HG02678 (cell line): ENCODE data around the gene MMD.
A peak's percentile ranks its signal among the peaks of the same experiment; 100 is the strongest.
"Not testable (repeated sequence)": the region's sequence is repeated elsewhere in the genome, so short reads cannot be mapped to it uniquely, and the experiment has no call there.

ENCODE experiments used
- ATAC-seq: cut with Tn5 transposase; IDR thresholded peaks from one replicate; pipeline ENCODE4 v1.9.1; 2021; ENCODE audit warnings: mild to moderate bottlenecking, moderate library complexity; ENCODE audit not compliant: unreplicated experiment

The MMD gene

DNA sequence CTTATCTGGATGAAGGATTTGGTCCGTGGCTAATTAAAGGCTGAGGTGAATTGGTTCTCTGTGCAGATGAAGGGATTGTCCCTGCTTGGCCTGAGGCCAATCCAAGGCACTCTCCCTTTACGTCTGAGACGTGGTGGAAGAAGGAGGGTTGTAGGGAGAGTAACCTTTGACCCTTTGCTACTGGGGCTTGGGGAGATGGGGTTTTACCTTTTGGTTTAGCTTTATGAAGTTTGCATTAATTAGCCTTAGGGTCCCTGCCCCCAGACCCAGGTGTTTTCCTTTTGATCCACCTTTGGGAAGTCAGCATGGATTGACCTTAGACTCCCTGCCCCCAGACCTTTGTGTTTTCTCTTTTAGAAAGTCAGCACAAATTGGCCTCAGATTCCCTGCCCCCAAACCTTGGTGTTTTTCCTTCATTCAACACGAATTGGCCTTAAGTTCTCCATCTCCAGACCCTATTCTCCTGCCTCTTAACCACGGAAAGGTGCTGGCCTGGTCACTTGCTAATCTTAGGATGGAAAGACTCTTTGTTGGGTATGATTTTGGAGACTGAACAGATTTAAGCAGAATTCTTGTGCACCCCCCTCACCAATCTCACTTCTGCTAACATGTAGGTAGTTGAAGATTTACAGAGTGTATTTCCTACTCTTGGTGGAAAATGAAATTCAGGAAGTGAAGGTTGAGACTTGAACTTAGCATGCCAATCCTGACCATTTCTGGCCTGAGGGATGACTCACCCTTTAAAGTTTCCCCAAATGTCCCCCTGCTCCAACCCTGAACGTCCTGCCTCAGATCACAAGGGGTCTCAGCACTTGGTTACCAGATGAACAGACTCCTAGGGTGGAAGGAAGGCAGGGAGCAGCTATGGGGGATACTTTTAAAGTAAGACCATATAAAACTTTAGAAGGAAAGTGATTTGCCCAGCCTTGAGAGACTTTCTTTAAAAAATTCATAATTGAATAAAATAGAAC is 23.1 kb upstream of the MMD start:
- ATAC-seq: peak; percentile 66

DNA sequence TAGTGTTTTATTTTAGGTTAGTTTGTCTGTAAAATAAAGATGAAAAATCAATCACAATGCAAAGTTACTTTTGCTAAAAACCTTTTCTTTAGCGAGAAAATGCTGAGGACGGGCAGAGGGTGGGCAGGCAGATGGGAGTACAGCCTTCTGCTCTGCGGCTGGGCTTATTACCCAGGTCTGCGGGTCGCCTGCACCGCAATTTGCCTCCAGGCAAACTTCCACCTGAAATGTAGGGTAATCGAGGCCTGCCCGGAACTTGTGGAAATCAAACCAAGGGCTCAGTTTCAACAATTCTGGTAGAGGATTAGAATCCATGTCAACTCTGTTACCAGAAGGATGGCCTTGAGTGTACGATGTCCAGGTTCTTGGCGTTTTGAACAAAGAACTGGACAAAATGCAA is 22.3 kb upstream of the MMD start:
- no peak for ATAC-seq

DNA sequence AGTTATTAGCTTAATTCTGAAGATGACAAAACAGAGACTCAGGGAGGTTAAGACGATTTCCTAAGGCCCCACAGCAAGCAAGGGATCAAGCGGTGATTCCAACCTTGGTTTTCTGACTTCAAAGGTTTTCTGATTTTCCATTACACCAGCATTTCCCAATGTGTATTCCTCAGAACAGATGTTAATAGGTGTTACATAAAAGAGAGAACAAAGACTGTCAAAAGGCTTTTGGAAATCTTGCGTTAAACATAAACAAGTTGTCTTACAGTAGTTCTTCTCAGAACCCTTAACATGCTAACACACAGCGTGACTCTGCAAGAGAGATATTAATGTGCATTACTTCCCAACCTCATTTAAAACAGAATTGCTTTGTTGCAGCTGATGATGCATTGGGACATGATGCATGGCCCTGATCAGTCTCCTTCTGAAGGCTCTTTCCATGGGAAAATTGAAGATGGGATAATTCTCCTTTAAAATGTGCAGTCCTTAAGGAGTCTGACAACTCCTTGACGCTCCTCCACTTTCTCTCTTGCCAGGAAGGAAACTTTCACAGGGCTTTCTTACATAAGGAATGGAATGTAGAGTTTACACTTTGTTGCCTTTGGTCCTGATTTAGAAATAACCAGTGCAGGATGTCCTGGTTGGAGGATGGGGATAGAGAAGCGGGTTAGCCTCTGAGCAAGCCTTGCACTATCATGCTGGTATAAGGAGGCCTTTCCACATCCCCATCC is 21.5 kb upstream of the MMD start:
- ATAC-seq: no peak

DNA sequence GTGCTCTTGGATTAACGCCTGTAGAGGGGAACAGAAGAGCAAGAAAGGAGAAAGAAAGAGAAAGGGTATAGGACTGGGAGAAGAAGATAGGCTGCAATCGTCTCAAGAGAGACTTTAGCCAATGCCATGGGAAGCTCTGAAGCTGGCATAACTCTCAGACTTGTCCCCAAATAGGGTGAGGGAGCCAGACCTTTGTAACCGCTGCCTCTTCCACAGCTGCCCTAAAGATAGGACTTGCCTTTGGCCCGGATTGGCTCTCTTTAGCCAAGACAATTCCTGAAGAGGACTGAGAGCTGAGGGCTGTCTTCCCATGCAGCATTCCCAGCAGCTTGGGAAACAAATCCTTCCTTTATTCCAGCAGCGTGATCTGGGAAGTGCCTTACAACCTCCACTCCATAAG is 20.8 kb upstream of the MMD start:
- ATAC-seq: no peak

DNA sequence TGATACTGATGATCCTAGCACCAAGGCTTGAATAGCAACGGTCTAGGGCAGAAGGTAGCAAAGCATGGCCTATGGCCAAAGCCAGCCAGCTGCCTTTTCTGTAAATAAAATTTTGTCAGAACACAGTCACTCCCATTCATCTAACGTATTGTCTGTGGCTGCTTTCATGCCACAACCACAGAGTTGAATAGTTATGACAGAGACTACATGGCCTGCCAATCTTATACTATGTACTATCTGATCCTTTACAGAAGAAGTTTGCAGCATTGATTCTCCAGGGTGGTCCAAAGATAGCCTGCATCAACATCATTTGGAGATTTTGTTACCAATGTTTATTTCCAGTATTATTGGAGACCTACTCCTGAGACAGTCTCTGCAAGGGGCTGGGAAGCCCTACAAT is 19.9 kb upstream of the MMD start:
- ATAC-seq: peak; percentile 34

DNA sequence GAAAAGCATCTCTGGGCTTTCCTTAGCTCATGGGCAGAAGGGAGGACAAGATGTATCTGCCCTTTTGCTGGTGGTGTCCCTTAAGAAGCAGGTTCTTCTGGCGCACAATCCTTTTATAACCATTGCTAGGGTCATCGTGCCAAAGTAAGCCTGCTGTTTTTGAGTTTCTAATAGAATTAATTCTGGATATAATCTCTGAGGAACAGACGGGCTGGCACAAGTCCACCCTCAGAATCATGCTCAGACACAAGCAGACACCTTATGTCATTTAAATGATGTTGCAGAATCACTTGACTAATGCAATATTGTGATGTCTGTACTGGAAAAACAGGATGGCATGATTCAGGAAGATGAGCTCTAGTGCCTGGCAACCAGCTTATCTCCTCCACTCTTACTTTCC is 18.8 kb upstream of the MMD start:
- ATAC-seq: no peak

DNA sequence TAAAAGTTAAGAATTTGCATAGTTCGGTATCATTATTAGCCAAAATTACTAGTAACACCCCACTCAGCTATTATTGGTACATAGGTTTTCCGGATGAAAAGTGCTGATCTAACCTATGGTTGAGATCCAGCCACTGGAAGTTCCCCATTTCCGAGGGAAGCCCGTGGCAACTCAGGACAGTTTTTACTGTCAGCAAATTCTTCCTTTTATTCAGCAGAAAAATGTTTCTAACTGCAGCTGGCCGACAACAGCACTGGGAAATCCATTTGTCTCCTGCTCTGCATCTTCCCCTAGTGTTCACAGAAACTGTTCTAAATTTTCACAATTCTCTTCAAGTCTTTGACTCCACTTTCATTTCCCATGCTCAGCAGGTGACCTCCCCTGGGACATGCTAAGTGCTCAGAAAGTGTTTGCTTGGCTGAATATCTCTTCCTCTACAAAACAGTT is 15.5 kb upstream of the MMD start:
- peak; percentile 63 for ATAC-seq

DNA sequence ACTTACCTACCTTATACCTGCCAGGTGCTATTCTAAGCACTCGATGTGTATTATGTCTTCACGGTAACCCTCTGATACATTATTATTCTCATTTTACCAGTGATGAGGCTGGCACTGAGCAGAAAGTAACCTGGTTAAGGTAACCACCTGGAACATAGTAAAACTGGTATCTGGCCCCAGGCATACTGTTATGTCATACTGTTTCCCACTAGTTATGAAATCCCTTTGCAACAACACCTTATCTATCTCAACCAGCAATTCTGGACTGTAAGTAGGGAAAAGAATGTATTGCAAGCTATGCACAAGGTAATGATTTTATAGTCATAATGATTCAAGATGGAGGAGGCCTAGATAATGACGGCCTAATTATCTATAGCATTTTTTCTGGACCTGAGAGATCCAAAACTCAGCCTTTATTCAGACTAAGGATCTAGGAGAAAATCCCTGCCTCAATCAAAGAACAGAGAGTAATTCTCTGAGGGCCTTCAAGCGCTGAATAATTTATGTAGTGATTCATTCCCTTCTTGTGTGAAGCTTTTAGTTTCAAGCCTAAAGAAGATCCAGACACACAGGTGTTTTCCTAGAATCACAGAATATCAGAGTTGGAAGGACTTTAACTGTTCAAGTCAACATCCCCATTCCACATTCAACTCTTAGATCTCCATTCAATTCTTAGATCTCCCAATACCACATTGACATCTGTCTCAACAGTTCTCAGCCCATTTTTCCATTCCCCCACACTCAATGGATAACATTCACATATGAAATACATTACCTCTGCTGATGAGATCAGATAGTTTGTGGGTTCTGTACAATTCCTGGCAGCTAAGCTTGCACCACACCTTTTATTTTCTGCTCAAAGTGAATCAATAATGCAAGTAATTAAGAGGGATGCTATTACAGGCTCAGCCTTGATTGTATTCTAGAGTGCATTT is 14.9 kb upstream of the MMD start:
- peak; percentile 25 for ATAC-seq

DNA sequence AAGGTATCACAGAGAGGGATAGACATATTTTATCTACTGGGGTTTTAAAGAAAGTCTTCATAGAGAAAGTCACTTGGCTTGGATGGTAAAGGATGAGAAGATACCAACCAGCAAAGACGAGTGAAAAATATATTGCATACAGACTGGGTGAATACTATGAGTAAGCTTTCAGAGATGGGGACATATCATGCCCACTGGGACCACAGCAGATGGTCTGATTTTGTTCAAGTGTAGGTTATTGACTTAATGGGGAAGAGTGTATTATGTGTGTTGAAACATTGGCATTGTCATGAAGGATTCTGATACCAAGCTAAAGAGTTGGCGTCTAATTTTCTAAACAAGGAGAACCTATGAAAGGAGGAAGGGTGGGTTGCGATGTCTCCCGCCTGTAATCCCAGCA is 13.8 kb upstream of the MMD start:
- ATAC-seq: no peak

DNA sequence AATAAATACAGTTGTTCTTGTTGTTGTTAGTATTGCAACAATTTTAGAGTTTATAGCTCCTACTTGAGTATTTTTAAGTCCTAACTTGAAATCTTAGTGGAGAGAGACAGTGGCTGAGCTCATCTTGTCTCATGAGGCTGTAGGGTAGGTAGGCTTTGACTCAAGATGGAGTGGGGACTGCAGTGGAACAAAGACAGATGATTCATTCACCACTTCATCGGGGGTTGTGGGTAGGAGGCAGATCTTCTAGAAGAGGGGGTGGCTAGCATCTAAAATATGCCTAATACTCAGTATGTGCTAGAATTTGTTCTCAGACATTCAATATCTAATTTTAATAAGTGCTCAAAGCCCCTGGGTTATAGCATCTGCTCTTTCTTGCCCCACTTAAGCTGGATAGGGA is 13.1 kb upstream of the MMD start:
- ATAC-seq: no peak

DNA sequence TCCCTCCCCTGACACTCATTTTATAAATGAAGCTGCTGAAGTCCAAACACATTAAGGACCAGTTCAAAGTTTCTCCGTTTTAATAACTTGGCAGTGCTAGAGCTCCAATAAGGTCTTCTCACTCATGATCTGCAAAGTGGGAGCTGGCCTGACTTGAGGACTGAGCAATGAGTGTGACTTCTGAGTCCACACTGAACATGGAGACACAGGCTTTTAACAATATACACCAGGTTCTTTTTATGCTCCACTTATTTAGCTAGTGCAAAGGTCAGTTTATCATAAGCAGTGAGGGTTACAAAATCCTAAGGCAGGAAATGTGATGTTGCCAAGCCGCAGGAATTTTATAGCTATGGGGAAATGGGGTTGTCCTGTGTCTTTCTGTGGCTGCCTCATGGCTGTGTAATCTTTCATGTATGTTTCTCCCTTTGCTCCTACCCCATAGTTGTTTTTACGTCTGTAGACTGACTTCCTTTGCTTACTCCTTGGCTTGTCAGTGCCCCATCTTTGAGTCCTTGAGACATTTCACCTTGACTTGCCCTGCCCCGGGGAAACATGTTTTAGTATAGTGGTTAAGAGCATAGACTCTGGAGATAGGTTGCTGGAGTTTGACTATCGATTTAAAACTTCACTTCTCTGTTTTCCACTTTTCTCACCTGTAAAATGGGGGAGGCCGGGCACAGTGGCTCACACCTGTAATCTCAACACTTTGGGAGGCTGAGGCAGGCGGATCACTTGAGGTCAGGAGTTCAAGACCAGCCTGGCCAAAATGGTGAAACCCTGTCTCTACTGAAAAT is 12.2 kb upstream of the MMD start:
- no peak for ATAC-seq

DNA sequence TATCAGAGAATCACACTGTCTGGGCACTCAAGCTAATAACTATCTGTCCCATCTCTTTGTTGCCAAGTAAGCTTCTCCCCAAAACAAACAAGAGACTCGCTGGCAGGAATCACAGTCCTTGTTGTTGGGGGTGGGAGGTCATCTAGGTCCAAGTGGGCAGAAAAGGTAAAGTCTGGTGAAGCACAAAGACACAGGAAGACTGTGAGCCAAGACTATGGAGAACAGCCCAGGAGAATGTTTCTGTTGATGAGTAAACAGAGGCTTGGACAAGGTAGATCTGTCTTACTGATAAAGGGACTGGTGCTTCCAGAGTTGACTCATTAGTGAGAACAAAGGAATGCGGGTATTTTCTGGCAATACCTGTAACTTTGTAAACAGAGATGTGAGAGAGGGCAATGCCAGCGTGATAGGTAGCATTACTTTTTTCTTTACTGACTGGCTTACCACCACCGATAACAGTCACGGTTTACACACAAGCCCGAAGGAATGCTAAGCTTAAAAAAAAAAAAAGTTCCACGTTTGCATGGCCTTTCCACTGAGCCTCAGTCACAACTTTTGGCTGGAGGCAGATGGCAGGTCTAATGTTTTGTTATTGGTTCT is 11.5 kb upstream of the MMD start:
- no peak for ATAC-seq

DNA sequence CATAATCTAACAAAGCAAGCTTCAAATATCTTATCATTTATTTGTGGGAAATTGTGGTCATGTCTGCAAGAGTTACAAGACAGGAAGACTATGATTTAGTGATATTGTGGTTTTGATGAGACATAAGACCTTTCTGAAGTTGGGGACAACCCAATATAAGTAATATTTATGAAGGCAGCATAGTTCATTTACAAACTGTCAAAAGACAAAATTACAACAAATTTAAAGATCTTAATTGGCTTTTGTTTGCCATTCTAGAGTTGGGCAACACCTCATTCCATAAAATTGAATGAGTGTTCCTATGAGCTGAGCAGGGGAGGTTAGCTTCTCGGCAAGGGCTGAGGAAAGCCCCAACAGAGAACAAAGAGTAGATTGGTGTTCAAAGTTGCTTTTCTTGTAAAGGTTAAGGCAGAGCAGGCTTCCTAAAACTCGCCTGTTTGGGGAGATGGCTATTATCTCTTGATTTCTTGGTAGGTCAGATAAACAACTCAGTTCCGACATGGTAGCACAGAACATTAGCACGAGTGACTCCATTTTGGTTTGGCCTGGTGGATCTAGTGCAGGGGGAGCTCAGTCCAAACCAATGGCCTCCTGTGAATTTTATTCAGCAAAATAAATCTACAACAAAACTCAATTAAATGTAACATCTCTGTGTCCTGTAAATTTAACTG is 10.9 kb upstream of the MMD start:
- no peak for ATAC-seq

DNA sequence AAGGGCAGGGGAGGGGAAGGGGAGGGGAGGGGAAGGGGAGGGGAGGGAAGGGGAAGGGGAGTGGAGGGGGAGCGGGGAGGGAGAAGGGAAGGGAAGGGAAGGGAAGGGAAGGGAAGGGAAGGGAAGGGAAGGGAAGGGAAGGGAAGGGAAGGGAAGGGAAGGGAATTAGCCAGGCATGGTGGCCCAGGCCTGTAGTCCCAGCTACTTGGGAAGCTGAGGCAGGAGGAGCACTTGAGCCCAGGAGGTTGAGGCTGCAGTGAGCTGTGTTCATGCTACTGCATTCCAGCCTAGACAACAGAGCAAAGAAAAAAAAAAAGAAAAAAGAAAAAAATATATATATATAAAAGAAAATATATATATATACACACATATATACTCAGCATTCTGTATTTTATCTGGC is 10.3 kb upstream of the MMD start:
- not testable (repeated sequence) for ATAC-seq

DNA sequence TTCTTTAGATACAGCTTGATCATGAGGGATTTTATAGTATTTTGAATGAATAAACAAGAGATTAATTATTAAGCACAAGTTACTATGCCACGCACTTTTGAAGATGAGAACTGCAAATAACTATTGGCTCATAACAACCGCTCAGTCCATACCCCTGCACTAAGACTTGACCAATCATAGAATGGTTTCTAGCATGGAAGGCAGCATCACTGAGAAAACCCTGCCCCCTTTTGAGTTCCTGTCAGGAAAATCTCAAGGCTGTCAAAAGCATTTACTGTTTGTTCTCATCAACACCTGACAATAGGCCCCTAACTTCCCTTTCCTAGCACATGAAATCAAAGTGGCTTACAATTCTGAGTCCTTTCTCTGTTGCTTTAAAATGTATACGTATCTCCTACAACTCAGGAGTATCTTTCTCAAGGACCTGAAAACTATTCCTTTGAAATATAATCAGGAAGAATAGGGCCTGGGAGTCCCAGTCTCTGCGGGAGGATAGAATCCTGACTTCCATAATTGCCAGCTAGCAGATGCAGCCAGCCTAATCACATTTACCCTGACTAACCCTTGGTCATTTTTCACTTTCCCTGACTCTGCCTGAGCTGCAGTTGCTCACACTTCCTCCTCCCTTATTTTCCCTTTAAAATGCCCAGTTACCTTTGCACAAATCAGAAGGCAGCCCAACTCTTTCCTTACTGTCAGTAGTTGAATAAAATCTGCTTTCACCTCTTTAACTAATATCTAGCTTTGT is 9.1 kb upstream of the MMD start:
- ATAC-seq: no peak

DNA sequence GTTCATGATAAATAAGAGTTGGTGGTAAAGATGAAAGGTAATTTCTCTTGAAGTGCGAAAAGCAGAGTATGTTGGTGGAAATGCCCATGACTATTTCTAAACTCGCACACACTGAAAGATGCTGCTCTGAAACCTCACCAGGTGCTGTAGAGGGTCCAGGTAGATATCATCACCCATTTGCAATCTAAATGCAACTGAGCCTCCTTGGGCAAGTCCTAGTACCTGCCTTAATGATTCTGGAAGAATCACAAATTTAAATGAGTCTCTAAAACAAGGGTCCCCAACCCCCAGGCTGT is 5.9 kb upstream of the MMD start:
- ATAC-seq: peak; percentile 33

DNA sequence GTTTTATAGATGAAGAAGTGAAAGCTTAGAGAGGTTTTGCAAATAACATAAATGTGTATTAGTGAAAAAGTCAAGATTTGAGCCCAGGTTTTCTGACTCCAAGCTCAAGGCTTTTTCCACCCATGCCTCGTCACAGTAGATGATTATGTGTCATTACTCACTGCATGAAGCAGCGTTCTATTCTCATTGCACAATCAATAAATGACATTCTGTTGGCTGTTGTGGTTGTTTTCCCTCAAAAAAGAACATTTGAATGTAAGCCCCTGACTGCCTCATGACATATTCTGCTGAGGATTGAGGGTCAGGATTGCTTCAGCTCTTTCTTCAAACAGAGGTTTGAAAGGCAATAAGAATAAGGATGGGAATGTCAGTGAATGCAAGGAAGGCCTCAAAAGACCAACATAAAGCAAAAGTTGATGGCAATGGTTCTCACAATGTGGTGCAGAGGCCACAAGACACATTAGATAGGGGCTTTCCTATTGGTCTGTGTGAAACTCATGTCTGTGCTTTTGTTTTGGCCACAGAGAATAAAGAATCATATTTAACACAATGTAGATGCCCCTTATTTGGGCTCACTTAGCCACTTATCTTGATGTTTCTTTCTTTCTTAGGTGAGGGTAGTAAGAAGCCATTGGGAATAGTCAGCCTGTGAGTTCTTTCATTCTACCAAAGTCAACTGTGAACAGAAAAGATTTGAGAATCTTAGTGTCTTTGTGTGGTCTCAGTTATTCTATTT is 5.4 kb upstream of the MMD start:
- ATAC-seq: peak; percentile 65

DNA sequence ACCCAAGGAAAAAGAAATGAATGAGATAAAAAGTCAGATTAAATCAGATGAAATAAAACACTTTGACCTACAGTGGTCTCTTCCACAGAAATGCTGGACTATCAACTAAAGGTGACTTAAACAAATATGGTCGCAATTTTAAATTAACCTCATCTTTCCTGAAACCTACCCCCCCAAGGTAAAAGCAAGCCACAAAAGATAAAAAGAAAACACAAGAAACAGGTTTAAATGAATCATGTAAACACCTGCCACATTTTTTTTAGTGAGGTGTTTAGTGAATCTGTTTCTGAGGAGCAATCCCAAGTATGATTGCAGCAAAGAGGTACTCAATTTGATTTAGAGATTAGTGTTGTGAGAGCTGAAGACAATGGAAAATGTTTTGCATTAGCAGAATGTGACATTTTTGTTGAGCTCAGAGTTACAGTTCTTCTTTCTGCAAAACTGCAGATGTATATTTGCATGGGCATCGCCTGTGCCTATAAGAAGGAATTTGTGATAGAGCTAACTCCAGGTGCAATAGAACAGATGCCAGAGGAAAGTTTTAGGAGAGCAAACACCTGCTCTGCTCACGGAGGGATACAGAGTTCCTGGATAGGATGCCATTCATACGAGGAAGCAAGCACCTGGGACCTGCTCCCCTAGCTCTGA is 3.4 kb upstream of the MMD start:
- no peak for ATAC-seq
